Thyroid gland (tissue), 4 donors: Measurements from ENCODE around the gene CIAPIN1.

Experiments used
- POLR2A ChIP-seq, 2 donors: fragments of 450-650 bp; IDR thresholded peaks; one replicate each; pipeline ENCODE4 v1.6.1; 2017; ENCODE audit warnings: antibody characterized with exemption in 2 of 2, mild to moderate bottlenecking in 2 of 2, moderate library complexity in 1 of 2
- TF ChIP-seq, protein P1 (sequence below), 6 experiments: fragments of 200-600 bp in 3 of 6; fragments of 450-650 bp in 3 of 6; sonication (generic) in 3 of 6; IDR thresholded peaks; one replicate each; pipeline ENCODE4 v1.5.1; 2016 to 2019; ENCODE audit warnings: antibody characterized with exemption in 6 of 6, mild to moderate bottlenecking in 2 of 6, inconsistent platforms in 1 of 6, moderate library complexity in 1 of 6

- TF ChIP-seq, protein P1, sequence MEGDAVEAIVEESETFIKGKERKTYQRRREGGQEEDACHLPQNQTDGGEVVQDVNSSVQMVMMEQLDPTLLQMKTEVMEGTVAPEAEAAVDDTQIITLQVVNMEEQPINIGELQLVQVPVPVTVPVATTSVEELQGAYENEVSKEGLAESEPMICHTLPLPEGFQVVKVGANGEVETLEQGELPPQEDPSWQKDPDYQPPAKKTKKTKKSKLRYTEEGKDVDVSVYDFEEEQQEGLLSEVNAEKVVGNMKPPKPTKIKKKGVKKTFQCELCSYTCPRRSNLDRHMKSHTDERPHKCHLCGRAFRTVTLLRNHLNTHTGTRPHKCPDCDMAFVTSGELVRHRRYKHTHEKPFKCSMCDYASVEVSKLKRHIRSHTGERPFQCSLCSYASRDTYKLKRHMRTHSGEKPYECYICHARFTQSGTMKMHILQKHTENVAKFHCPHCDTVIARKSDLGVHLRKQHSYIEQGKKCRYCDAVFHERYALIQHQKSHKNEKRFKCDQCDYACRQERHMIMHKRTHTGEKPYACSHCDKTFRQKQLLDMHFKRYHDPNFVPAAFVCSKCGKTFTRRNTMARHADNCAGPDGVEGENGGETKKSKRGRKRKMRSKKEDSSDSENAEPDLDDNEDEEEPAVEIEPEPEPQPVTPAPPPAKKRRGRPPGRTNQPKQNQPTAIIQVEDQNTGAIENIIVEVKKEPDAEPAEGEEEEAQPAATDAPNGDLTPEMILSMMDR (IDR thresholded peaks at IDR 0.05), result no peak
- no peak for TF ChIP-seq POLR2A (IDR thresholded peaks at IDR 0.05)
These were observed 33.0 kb upstream of the CIAPIN1 start for GRCh38 chr16:57479976-57480753.
